Keratinocyte (primary cell): ENCODE results near the gene SPRY1. TPM values are rescaled to one million over a fixed set of nuclear protein-coding genes. Genes with fewer than 3 reads are reported as not detected.

Experiments
- DNase-seq: peaks from one replicate; pipeline ENCODE4 v3.0.0-alpha.2; 2011; ENCODE audit warnings: low read depth, missing footprints, low spot score
- FAIRE-seq: peaks from 2 replicates; lab custom pipeline; 2011; peaks lifted over from hg19 to GRCh38; lab: Jason Lieb, UNC
- H2AFZ ChIP-seq: 2 replicates; pipeline ENCODE4 v1.6.0; 2012; ENCODE audit warnings: low read length, control low read depth, inconsistent platforms; ENCODE audit not compliant: control insufficient read depth
- H3K27ac ChIP-seq: 2 replicates; pipeline ENCODE4 v1.5.1; 2011; ENCODE audit warnings: low read length; ENCODE audit not compliant: control insufficient read depth, insufficient read depth
- H3K27me3 ChIP-seq: 3 replicates; pipeline ENCODE4 v1.6.0; 2011; ENCODE audit warnings: low read length; ENCODE audit not compliant: control insufficient read depth, insufficient read depth; ENCODE audit errors: extremely low read depth
- H3K36me3 ChIP-seq, 2 experiments: 2 replicates in 1 of 2; 3 replicates in 1 of 2; pipeline ENCODE4 v1.5.1; 2011; ENCODE audit warnings: low read length in 2 of 2, mild to moderate bottlenecking in 1 of 2; ENCODE audit not compliant: control insufficient read depth in 2 of 2, insufficient read depth in 2 of 2; ENCODE audit errors: extremely low read depth in 1 of 2
- H3K4me1 ChIP-seq: 3 replicates; pipeline ENCODE4 v1.5.1; 2011; ENCODE audit warnings: low read length; ENCODE audit not compliant: control insufficient read depth, insufficient read depth; ENCODE audit errors: extremely low read depth
- H3K4me2 ChIP-seq: 3 replicates; pipeline ENCODE4 v1.6.0; 2011; ENCODE audit warnings: low read depth, low read length; ENCODE audit not compliant: control insufficient read depth, insufficient read depth; ENCODE audit errors: extremely low read depth
- H3K4me3 ChIP-seq, 3 experiments: fragments of 200-600 bp in 1 of 3; sonication (generic) in 1 of 3; 2 replicates in 2 of 3; 3 replicates in 1 of 3; pipeline ENCODE4 v1.5.1; 2011 to 2016; ENCODE audit warnings: low read length in 3 of 3, mild to moderate bottlenecking in 3 of 3, control low read depth in 2 of 3, inconsistent platforms in 1 of 3, low read depth in 1 of 3, mixed read lengths in 1 of 3, mixed run types in 1 of 3, moderate library complexity in 1 of 3; ENCODE audit not compliant: control insufficient read depth in 2 of 3, insufficient read depth in 2 of 3; ENCODE audit errors: extremely low read depth in 1 of 3
- H3K79me2 ChIP-seq: 2 replicates; pipeline ENCODE4 v1.6.0; 2012; ENCODE audit warnings: low read length; ENCODE audit not compliant: control insufficient read depth, insufficient read depth
- H3K9ac ChIP-seq: 3 replicates; pipeline ENCODE4 v1.6.0; 2011; ENCODE audit warnings: low read length; ENCODE audit not compliant: control insufficient read depth, insufficient read depth; ENCODE audit errors: extremely low read depth
- H3K9me1 ChIP-seq: 3 replicates; pipeline ENCODE4 v1.6.0; 2011; ENCODE audit warnings: low read length; ENCODE audit not compliant: control insufficient read depth, insufficient read depth; ENCODE audit errors: extremely low read depth
- H3K9me3 ChIP-seq: 2 replicates; pipeline ENCODE4 v1.5.1; 2012; ENCODE audit warnings: low read depth, low read length; ENCODE audit not compliant: control insufficient read depth
- H4K20me1 ChIP-seq: 3 replicates; pipeline ENCODE4 v1.6.0; 2011; ENCODE audit warnings: low read length; ENCODE audit not compliant: control insufficient read depth, insufficient read depth; ENCODE audit errors: extremely low read depth
- CTCF ChIP-seq, 3 experiments: IDR thresholded peaks in 1 of 3; conservative IDR thresholded peaks in 1 of 3; optimal IDR thresholded peaks in 1 of 3; 2 replicates in 2 of 3; 3 replicates in 1 of 3; pipeline versions ENCODE3 to v1.5.1; 2011; ENCODE audit warnings: low read length in 3 of 3, mild to moderate bottlenecking in 3 of 3, moderate library complexity in 2 of 3, control low read depth in 1 of 3, inconsistent platforms in 1 of 3; ENCODE audit not compliant: insufficient read depth in 2 of 3; ENCODE audit errors: extremely low read depth in 1 of 3
- EZH2 ChIP-seq: IDR thresholded peaks from one replicate; pipeline ENCODE4 v1.6.1; 2012; ENCODE audit warnings: inconsistent platforms, mild to moderate bottlenecking, low read length, moderate library complexity
- dilution Hi-C: fragments of 300-500 bp; cut with MboI; formaldehyde crosslinking; loops from one replicate; pipeline ENCODE4 v1.7.0; 2020; ENCODE audit warnings: low sequenced_read_pairs; ENCODE audit not compliant: extremely low pct_ligation_motif_present
- polyA plus RNA-seq, 5 experiments: library from polyadenylated mRNA; depleted of rRNA in 3 of 5; stranded (reverse) in 3 of 5; stranded (forward) in 1 of 5; unstranded in 1 of 5; fragments of >200 nt; gene quantifications; 1 replicate in 1 of 5; 2 replicates in 3 of 5; 3 replicates in 1 of 5; pipeline versions ENCODE4 v1.2.1 to v1.2.3, GENCODE V29; 2011 to 2012; ENCODE audit warnings: missing spikeins in 2 of 5, low read depth in 1 of 5, low replicate concordance in 1 of 5

Gene SPRY1
- polyA plus RNA-seq, 1 donor (not counting 4 experiments of a cell fraction or from before 2014, with no cell fraction given), result 3.6 TPM

DNA sequence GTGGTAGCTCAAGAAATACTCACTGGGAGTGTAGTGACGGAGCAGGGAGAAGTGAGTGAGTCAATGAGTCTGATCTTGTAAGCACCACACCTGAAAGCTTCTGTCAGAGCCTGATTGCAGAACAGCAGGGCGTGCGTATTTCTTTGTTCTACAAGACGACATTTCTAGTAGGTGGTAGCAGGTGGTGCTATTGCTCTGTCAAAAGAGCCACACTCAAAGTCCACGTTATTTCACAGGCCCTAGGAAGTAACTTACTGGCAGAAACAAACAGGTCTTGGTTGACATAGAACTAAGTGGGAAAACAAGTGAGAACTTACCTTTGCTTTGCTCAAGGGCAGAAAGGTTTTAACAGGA lies 46.4 kb upstream of the SPRY1 start:
- dilution Hi-C loops, result no loop called here
- Histone ChIP-seq H3K4me1 (peaks cover 28% of the 10 kb centered on the region), H3K36me3 (no peaks in the 10 kb centered on the region), H3K4me3 (no peak overlapping the region), H3K27me3 (no peaks in the 10 kb centered on the region), H3K27ac (no peak overlapping the region), H3K9me3 (no peaks in the 10 kb centered on the region), H3K9ac (no peak overlapping the region), H3K9me1 (no peaks in the 10 kb centered on the region), H4K20me1 (no peaks in the 10 kb centered on the region), H3K79me2 (no peaks in the 10 kb centered on the region), H3K4me2 (no peak overlapping the region), H2AFZ (no peak overlapping the region)
- FAIRE-seq (peak; percentile 87), DNase-seq (peak; percentile 55)
- TF ChIP-seq CTCF (optimal IDR thresholded peaks at IDR 0.05 in 1 of 3, IDR thresholded peaks at IDR 0.05 in 1 of 3, conservative IDR thresholded peaks at IDR 0.05 in 1 of 3; ENCODE audit: extremely low read depth in 1 of 3, insufficient read depth in 2 of 3, low read length in 3 of 3) (peak; percentile 45 to 64 (median 55)), EZH2 (no peak)

- Histone ChIP-seq H3K9me1 (no peaks in the 10 kb centered on the region), H3K27me3 (no peaks in the 10 kb centered on the region), H3K4me3 (no peak overlapping the region), H3K36me3 (no peaks in the 10 kb centered on the region), H3K9me3 (no peaks in the 10 kb centered on the region), H3K4me1 (peaks cover 28% of the 10 kb centered on the region), H3K79me2 (no peaks in the 10 kb centered on the region), H3K9ac (no peak overlapping the region), H2AFZ (no peak overlapping the region), H3K4me2 (no peak overlapping the region), H3K27ac (no peak overlapping the region), H4K20me1 (no peaks in the 10 kb centered on the region)
- FAIRE-seq (no peak), DNase-seq (no peak)
- dilution Hi-C loops, result no loop called here
- TF ChIP-seq CTCF (optimal IDR thresholded peaks at IDR 0.05 in 1 of 3, IDR thresholded peaks at IDR 0.05 in 1 of 3, conservative IDR thresholded peaks at IDR 0.05 in 1 of 3; ENCODE audit: extremely low read depth in 1 of 3, insufficient read depth in 2 of 3, low read length in 3 of 3) (no peak), EZH2 (no peak)
Measured at GRCh38 chr4:123350726-123351125, 45.9 kb upstream of the SPRY1 start.
